K562 (cell line): ENCODE data around the gene SLK. TPM values are rescaled to one million over a fixed set of nuclear protein-coding genes. Genes with fewer than 3 reads are reported as not detected.

Experiments used
- ATAC-seq: fragments of 200-7000 bp; cut with Tn5 transposase; 3 replicates; pipeline ENCODE4 v1.9.1; 2020; ENCODE audit warnings: moderate library complexity
- BruUV-seq: library from RNA; stranded (reverse); fragments of 400-500 nt; replicated peaks from 2 replicates; lab custom pipeline; 2021; lab: Mats Ljungman, UMichigan
- CTCF ChIA-PET: fragments of 300-600 bp; formaldehyde crosslinking; extraction: SDS; loops from one replicate; lab custom pipeline; 2021; ENCODE audit warnings: low intra/inter-chr PET ratio; lab: Yijun Ruan, JAX
- POLR2A ChIA-PET: fragments of 300-600, 350-650 bp; sonication (Branson Sonifier 250); formaldehyde crosslinking; extraction: SDS; loops from one replicate; lab custom pipeline; 2021; ENCODE audit warnings: antibody characterized with exemption, inconsistent platforms; lab: Yijun Ruan, JAX
- DNase-seq, 4 experiments: peaks; one replicate each; pipeline versions ENCODE4 v3.0.0 to v3.0.0-alpha.2; 2011 to 2018; ENCODE audit warnings: low spot score in 3 of 4, mixed read lengths in 3 of 4; ENCODE audit errors: extremely low read depth in 1 of 4
- FAIRE-seq: peaks from 2 replicates; lab custom pipeline; 2011; peaks lifted over from hg19 to GRCh38; lab: Jason Lieb, UNC
- H2AFZ ChIP-seq: 2 replicates; pipeline ENCODE4 v1.6.0; 2011; ENCODE audit warnings: low read depth, low read length, control low read depth, inconsistent platforms
- H3K27ac ChIP-seq: fragments of 200-600 bp; 3 replicates; pipeline ENCODE4 v1.8.0; 2011; ENCODE audit warnings: low read depth, mild to moderate bottlenecking, control low read depth, inconsistent platforms, low read length, moderate library complexity, mixed read lengths; ENCODE audit errors: extremely low read depth
- H3K27me3 ChIP-seq, 2 experiments: fragments of 300-600 bp in 1 of 2; 2 replicates in 1 of 2; 3 replicates in 1 of 2; pipeline versions ENCODE4 v1.6.0 to v1.8.0; 2011; ENCODE audit warnings: inconsistent platforms in 2 of 2, low read length in 2 of 2, mild to moderate bottlenecking in 1 of 2, mixed read lengths in 1 of 2, moderate library complexity in 1 of 2; ENCODE audit not compliant: control insufficient read depth in 2 of 2, insufficient read depth in 2 of 2
- H3K36me3 ChIP-seq: fragments of 300-600 bp; 3 replicates; pipeline ENCODE4 v1.8.0; 2011; ENCODE audit warnings: mild to moderate bottlenecking, low read length, inconsistent platforms; ENCODE audit not compliant: control insufficient read depth, insufficient read depth
- H3K4me1 ChIP-seq, 2 experiments: fragments of 200-600 bp in 1 of 2; replicated peaks in 1 of 2; 2 replicates in 1 of 2; 3 replicates in 1 of 2; pipeline versions ENCODE4 v1.5.1 to v1.8.0; 2011; ENCODE audit warnings: inconsistent platforms in 2 of 2, low read length in 2 of 2, mild to moderate bottlenecking in 1 of 2, mixed read lengths in 1 of 2, moderate library complexity in 1 of 2; ENCODE audit not compliant: control insufficient read depth in 2 of 2, insufficient read depth in 2 of 2
- H3K4me2 ChIP-seq: 2 replicates; pipeline ENCODE4 v1.6.1; 2011; ENCODE audit warnings: low read length, control low read depth, inconsistent platforms, mixed read lengths; ENCODE audit not compliant: insufficient read depth
- H3K4me3 ChIP-seq: fragments of 200-600 bp; sonication (generic), shearing (Covaris generic); 2 replicates; pipeline ENCODE4 v1.5.1; 2016; ENCODE audit warnings: control low read depth, inconsistent platforms
- H3K79me2 ChIP-seq: fragments of 200-600 bp; 3 replicates; pipeline ENCODE4 v1.8.0; 2011; ENCODE audit warnings: low read length, inconsistent platforms; ENCODE audit not compliant: control insufficient read depth, insufficient read depth
- H3K9ac ChIP-seq, 2 experiments: 2 replicates each; pipeline versions ENCODE4 v1.6.0 to v1.6.1; 2011; ENCODE audit warnings: low read depth in 2 of 2, low read length in 2 of 2, control low read depth in 1 of 2, inconsistent platforms in 1 of 2, mild to moderate bottlenecking in 1 of 2, mixed read lengths in 1 of 2; ENCODE audit not compliant: insufficient read depth in 1 of 2
- H3K9me1 ChIP-seq: one replicate; pipeline ENCODE4 v1.6.0; 2011; ENCODE audit warnings: inconsistent platforms, mild to moderate bottlenecking, low read length, moderate library complexity; ENCODE audit not compliant: control insufficient read depth, insufficient read depth
- H3K9me3 ChIP-seq: replicated peaks from 2 replicates; pipeline ENCODE4 v1.5.1; 2011; ENCODE audit warnings: low read depth, low read length, inconsistent platforms; ENCODE audit not compliant: control insufficient read depth, insufficient read depth
- H4K20me1 ChIP-seq: replicated peaks from 2 replicates; pipeline ENCODE4 v1.6.1; 2011; ENCODE audit warnings: low read length, inconsistent platforms, mixed read lengths; ENCODE audit not compliant: control insufficient read depth, insufficient read depth
- HEY1 ChIP-seq: fragments of 250-450 bp; sonication (Bioruptor Pico); IDR thresholded peaks from 2 replicates; pipeline ENCODE4 v1.5.0; 2020; ENCODE audit warnings: mild to moderate bottlenecking, moderate library complexity, borderline replicate concordance
- MAX ChIP-seq: sonication (generic); formaldehyde crosslinking; IDR thresholded peaks from 2 replicates; pipeline ENCODE4 v1.9.0; 2022; ENCODE audit warnings: mild to moderate bottlenecking, missing genetic modification reagents
- MCM5 ChIP-seq: fragments of 450-650 bp; IDR thresholded peaks from 2 replicates; pipeline ENCODE4 v1.6.1; 2016; ENCODE audit warnings: low read depth
- MEIS2 ChIP-seq: fragments of 450-650 bp; IDR thresholded peaks from 2 replicates; pipeline ENCODE4 v1.6.1; 2014; ENCODE audit warnings: mild to moderate bottlenecking; ENCODE audit not compliant: partially characterized antibody
- MGA ChIP-seq: fragments of 450-650 bp; IDR thresholded peaks from 2 replicates; pipeline ENCODE4 v1.6.1; 2016; ENCODE audit warnings: mild to moderate bottlenecking, moderate library complexity
- POLR2AphosphoS2 ChIP-seq: IDR thresholded peaks from 2 replicates; pipeline ENCODE4 v1.6.1; 2012; ENCODE audit warnings: low read length, improper control_type of control experiment
- RBM22 ChIP-seq: fragments of 200-400 bp; formaldehyde crosslinking; IDR thresholded peaks from 2 replicates; pipeline ENCODE4 v1.6.1; 2018; ENCODE audit warnings: low read length, low read depth; ENCODE audit not compliant: poor library complexity, severe bottlenecking
- TAF15 ChIP-seq: fragments of 200-400 bp; formaldehyde crosslinking; IDR thresholded peaks from 2 replicates; pipeline ENCODE4 v1.6.1; 2017; ENCODE audit warnings: mild to moderate bottlenecking, low read depth, low read length, moderate library complexity
- TRIM24 ChIP-seq, 2 experiments: fragments of 450-650 bp; IDR thresholded peaks; 2 replicates each; pipeline ENCODE4 v1.6.1; 2016
- ZNF41 ChIP-seq: fragments of 250-450 bp; sonication (Bioruptor Pico); conservative IDR thresholded peaks from 2 replicates; pipeline ENCODE4 v1.4.0; 2020; ENCODE audit warnings: mild to moderate bottlenecking
- ZNF707 ChIP-seq: fragments of 250-450 bp; sonication (Bioruptor Pico); conservative IDR thresholded peaks from 2 replicates; pipeline ENCODE4 v1.8.0; 2022; ENCODE audit warnings: inconsistent platforms, mild to moderate bottlenecking, moderate library complexity
- WGBS: fragments of 100-300 bp; shearing (Covaris generic); methylation state at CpG from one replicate; pipeline ENCODE4 v1.1.6; 2016; ENCODE audit warnings: low coverage, mixed read lengths; ENCODE audit not compliant: insufficient coverage; ENCODE audit errors: missing lambda C conversion rate; 5-methylcytosine and 5-hydroxymethylcytosine counted together
- in situ Hi-C: fragments of 300-500 bp; cut with MboI; formaldehyde crosslinking; loops from 4 replicates; pipeline ENCODE4 v1.15.0; 2018; ENCODE audit warnings: inconsistent platforms, mixed read lengths
- intact Hi-C: fragments of 100-400 bp; cut with micrococcal nuclease; formaldehyde crosslinking; loops from 2 replicates; pipeline ENCODE4 v1.14.2; 2022
- polyA plus RNA-seq, 8 experiments: library from polyadenylated mRNA; depleted of rRNA in 4 of 8; stranded (reverse) in 5 of 8; unstranded in 3 of 8; fragments of >200 nt; fragmentation: Nextera tagmentation in 2 of 8; fragmentation: Illumina TruSeq in 1 of 8; extraction: Ambion mirVana in 2 of 8; extraction: Trizol in 1 of 8; gene quantifications; 2 replicates each; pipeline versions ENCODE4 v1.2.1 to v1.2.3, GENCODE V29; 2011 to 2014; ENCODE audit warnings: inconsistent platforms in 1 of 8, missing spikeins in 1 of 8
- total RNA-seq, 7 experiments: library from RNA; depleted of rRNA in 6 of 7; stranded (reverse); fragments of >200 nt in 6 of 7; fragmentation: Illumina TruSeq in 2 of 7; extraction: Trizol in 2 of 7; gene quantifications; 2 replicates each; pipeline versions ENCODE4 v1.2.1 to v1.2.3, GENCODE V29; 2011 to 2021; ENCODE audit warnings: low replicate concordance in 1 of 7

Gene SLK
- total and polyA plus RNA-seq, 9 of the 15 experiments (the other 6 are each of a cell fraction or from before 2014, with no cell fraction given), result 8.2 to 40.0 (median 23.4) TPM

- BruUV-seq, result no TSS peak
- ChIA-PET CTCF (no interaction called here), POLR2A (no interaction called here)
- H3K9me3 ChIP-seq, result no peaks in the 10 kb centered on the region
- H3K4me2 ChIP-seq, result no peak overlapping the region
- H3K4me1 ChIP-seq, result peaks cover 0 to 3% of the 10 kb centered on the region in 2 experiments; a peak in 3 of 5 replicates
- H3K27me3 ChIP-seq, result no peaks in the 10 kb centered on the region
- no peaks in the 10 kb centered on the region for H3K9me1 ChIP-seq
- no peak overlapping the region for H3K9ac ChIP-seq
- no peak overlapping the region for H2AFZ ChIP-seq
- H3K27ac ChIP-seq, result no peak overlapping the region
- no peaks in the 10 kb centered on the region for H4K20me1 ChIP-seq
- 44% methylated on average over 3 of the region's 3 CpGs for WGBS
- no peaks in the 10 kb centered on the region; the same call in 2 of the 3 replicates for H3K79me2 ChIP-seq
- ATAC-seq (no peak), DNase-seq (no peak), FAIRE-seq (no peak)
- in situ Hi-C loops (no loop called here), intact Hi-C loops (no loop called here)
- TF ChIP-seq MGA, result no peak
- no peak for TF ChIP-seq HEY1 (CRISPR knock-in tag)
- TF ChIP-seq MCM5, result no peak
- no peak for TF ChIP-seq POLR2AphosphoS2
- no peak for TF ChIP-seq MAX (CRISPR knock-in tag)
- TF ChIP-seq ZNF707 (CRISPR knock-in tag), result no peak
- no peak for TF ChIP-seq TRIM24 (IDR thresholded peaks at IDR 0.05)
- TF ChIP-seq RBM22, result no peak
- no peak for TF ChIP-seq TAF15
- TF ChIP-seq MEIS2, result no peak
- TF ChIP-seq ZNF41 (CRISPR knock-in tag), result no peak
- H3K4me3 ChIP-seq, result no peak overlapping the region
- no peaks in the 10 kb centered on the region for H3K36me3 ChIP-seq
These were observed 6.8 kb upstream of the SLK start for GRCh38 chr10:103960103-103960502.
